WTC11 (cell line): Measurements from ENCODE around the gene IDH3B. TPM values are rescaled to one million over a fixed set of nuclear protein-coding genes. Genes with fewer than 3 reads are reported as not detected.

Experiments
- ATAC-seq: fragments of 200-7000 bp; cut with Tn5 transposase; 2 replicates; pipeline ENCODE4 v1.10.0; 2021; ENCODE audit warnings: mild to moderate bottlenecking, moderate library complexity
- CTCF ChIA-PET: fragments of 300-600 bp; sonication (Branson Sonifier 250); formaldehyde crosslinking; loops from one replicate; lab custom pipeline; 2021; ENCODE audit warnings: antibody characterized with exemption; lab: Charles Lee
- POLR2A ChIA-PET: fragments of 350-600 bp; sonication (Branson Sonifier 250); formaldehyde crosslinking; loops from one replicate; lab custom pipeline; 2021; ENCODE audit warnings: antibody characterized with exemption; lab: Charles Lee
- DNase-seq: peaks from one replicate; pipeline ENCODE4 v3.0.0; 2021; ENCODE audit warnings: low spot score
- H3K27ac Mint-ChIP-seq: 2 replicates; pipeline ENCODE4 v1.8.0; 2021; ENCODE audit warnings: mixed read lengths
- H3K27me3 Mint-ChIP-seq: 2 replicates; pipeline ENCODE4 v1.8.0; 2021; ENCODE audit warnings: low read depth, mild to moderate bottlenecking, moderate library complexity, mixed read lengths
- H3K36me3 Mint-ChIP-seq: 2 replicates; pipeline ENCODE4 v1.8.0; 2021; ENCODE audit warnings: mixed read lengths
- H3K4me1 Mint-ChIP-seq: 2 replicates; pipeline ENCODE4 v1.8.0; 2022; ENCODE audit warnings: mixed read lengths
- H3K4me3 Mint-ChIP-seq: 2 replicates; pipeline ENCODE4 v1.8.0; 2021; ENCODE audit warnings: mild to moderate bottlenecking, moderate library complexity, mixed read lengths
- H3K9me3 Mint-ChIP-seq: 2 replicates; pipeline ENCODE4 v1.8.0; 2021; ENCODE audit warnings: mixed read lengths
- CREM ChIP-seq: sonication (generic); formaldehyde crosslinking; IDR thresholded peaks from 2 replicates; pipeline ENCODE4 v1.8.1; 2022; ENCODE audit warnings: mild to moderate bottlenecking, missing genetic modification reagents, moderate library complexity
- FOXJ3 ChIP-seq: sonication (generic); formaldehyde crosslinking; IDR thresholded peaks from 2 replicates; pipeline ENCODE4 v1.9.0; 2021; ENCODE audit warnings: missing genetic modification reagents, mild to moderate bottlenecking, borderline replicate concordance
- FOXK1 ChIP-seq: sonication (generic); formaldehyde crosslinking; IDR thresholded peaks from 2 replicates; pipeline ENCODE4 v1.8.0; 2022; ENCODE audit warnings: mild to moderate bottlenecking, moderate library complexity, missing genetic modification reagents
- ZNF219 ChIP-seq: sonication (generic); formaldehyde crosslinking; IDR thresholded peaks from 2 replicates; pipeline ENCODE4 v1.8.0; 2023; ENCODE audit warnings: missing genetic modification reagents, mild to moderate bottlenecking, borderline replicate concordance
- ZNF423 ChIP-seq: fragments of 250-450 bp; sonication (Bioruptor Pico); IDR thresholded peaks from 2 replicates; pipeline ENCODE4 v2.1.2; 2022; ENCODE audit warnings: mild to moderate bottlenecking, moderate library complexity
- ZNF671 ChIP-seq: fragments of 250-450 bp; sonication (Bioruptor Pico); IDR thresholded peaks from 2 replicates; pipeline ENCODE4 v1.8.0; 2021; ENCODE audit warnings: mild to moderate bottlenecking
- total RNA-seq: library from RNA; stranded (reverse); gene quantifications from 3 replicates; pipeline ENCODE4 v1.2.3, GENCODE V29; 2021
- TF ChIP-seq, protein P1 (sequence below): sonication (generic); formaldehyde crosslinking; IDR thresholded peaks from 2 replicates; pipeline ENCODE4 v1.8.1; 2023; ENCODE audit warnings: mild to moderate bottlenecking, missing genetic modification reagents
- TF ChIP-seq, protein P2 (sequence below): sonication (generic); formaldehyde crosslinking; conservative IDR thresholded peaks from 2 replicates; pipeline ENCODE4 v1.8.1; 2022; ENCODE audit warnings: mild to moderate bottlenecking, missing genetic modification reagents
- TF ChIP-seq, protein P3 (sequence below): sonication (generic); formaldehyde crosslinking; IDR thresholded peaks from 2 replicates; pipeline ENCODE4 v1.8.1; 2022; ENCODE audit warnings: mild to moderate bottlenecking, moderate library complexity, missing genetic modification reagents
- TF ChIP-seq, protein P4 (sequence below): sonication (generic); formaldehyde crosslinking; IDR thresholded peaks from 2 replicates; pipeline ENCODE4 v1.8.1; 2022; ENCODE audit warnings: missing genetic modification reagents, borderline replicate concordance
- TF ChIP-seq, protein P5 (sequence below): sonication (generic); formaldehyde crosslinking; IDR thresholded peaks from 2 replicates; pipeline ENCODE4 v1.8.0; 2022; ENCODE audit warnings: mild to moderate bottlenecking, missing genetic modification reagents
- TF ChIP-seq, protein P6 (sequence below): sonication (generic); formaldehyde crosslinking; IDR thresholded peaks from 2 replicates; pipeline ENCODE4 v1.8.1; 2023; ENCODE audit warnings: mild to moderate bottlenecking, missing genetic modification reagents, moderate library complexity
- TF ChIP-seq, protein P7 (sequence below): fragments of 250-450 bp; sonication (Bioruptor Pico); IDR thresholded peaks from 2 replicates; pipeline ENCODE4 v1.9.0; 2021; ENCODE audit warnings: mild to moderate bottlenecking

Gene IDH3B
- total RNA-seq, 1 experiment from 2014 or later: 136 TPM

DNA sequence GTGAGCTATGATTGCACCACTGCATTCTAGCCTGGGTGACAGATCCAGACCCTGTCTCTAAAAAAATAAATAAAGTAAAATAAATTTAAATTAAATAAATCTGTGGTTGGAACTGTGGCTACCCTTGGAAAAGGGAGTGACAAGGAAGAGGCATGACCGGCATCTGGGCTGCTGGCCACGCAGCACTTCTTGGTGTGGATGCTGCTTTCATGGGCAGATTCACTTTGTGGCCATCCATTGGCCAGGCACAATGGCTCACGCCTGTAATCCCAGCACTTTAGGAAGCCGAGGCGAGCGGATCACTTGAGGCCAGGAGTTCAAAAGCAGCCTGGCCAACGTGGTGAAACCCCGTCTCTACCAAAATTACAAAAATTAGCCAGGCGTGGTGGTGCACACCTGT lies 44.6 kb upstream of the IDH3B start (continued):
- TF ChIP-seq, protein P1, sequence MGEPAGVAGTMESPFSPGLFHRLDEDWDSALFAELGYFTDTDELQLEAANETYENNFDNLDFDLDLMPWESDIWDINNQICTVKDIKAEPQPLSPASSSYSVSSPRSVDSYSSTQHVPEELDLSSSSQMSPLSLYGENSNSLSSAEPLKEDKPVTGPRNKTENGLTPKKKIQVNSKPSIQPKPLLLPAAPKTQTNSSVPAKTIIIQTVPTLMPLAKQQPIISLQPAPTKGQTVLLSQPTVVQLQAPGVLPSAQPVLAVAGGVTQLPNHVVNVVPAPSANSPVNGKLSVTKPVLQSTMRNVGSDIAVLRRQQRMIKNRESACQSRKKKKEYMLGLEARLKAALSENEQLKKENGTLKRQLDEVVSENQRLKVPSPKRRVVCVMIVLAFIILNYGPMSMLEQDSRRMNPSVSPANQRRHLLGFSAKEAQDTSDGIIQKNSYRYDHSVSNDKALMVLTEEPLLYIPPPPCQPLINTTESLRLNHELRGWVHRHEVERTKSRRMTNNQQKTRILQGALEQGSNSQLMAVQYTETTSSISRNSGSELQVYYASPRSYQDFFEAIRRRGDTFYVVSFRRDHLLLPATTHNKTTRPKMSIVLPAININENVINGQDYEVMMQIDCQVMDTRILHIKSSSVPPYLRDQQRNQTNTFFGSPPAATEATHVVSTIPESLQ: no peak
- TF ChIP-seq, all 79 proteins: peak for 0

DNA sequence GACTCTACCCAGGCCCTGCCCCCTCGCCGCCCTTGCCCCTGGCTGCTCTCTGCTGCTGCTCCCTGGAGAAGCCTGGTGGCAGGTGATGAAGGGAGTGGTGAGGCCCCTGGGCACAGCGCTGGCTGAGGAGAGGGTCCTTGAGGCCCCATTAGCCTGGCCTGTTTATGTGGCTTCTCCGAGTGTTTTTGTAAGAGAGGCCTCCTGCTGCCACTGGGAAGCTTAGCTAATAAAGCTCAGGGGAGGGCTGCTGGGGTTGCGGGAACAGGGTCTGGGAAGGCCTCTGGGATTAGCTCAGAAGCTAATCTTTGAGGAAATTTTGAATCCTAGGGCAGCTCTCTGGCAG lies 44.0 kb upstream of the IDH3B start:
- H3K27me3 Mint-ChIP-seq: peaks cover 35% of the 10 kb centered on the region
- POLR2A ChIA-PET: no interaction called here
- TF ChIP-seq, protein P2, sequence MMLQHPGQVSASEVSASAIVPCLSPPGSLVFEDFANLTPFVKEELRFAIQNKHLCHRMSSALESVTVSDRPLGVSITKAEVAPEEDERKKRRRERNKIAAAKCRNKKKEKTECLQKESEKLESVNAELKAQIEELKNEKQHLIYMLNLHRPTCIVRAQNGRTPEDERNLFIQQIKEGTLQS (CRISPR knock-in tag): no peak
- TF ChIP-seq FOXJ3: no peak
- TF ChIP-seq ZNF671: no peak
- TF ChIP-seq, protein P3, sequence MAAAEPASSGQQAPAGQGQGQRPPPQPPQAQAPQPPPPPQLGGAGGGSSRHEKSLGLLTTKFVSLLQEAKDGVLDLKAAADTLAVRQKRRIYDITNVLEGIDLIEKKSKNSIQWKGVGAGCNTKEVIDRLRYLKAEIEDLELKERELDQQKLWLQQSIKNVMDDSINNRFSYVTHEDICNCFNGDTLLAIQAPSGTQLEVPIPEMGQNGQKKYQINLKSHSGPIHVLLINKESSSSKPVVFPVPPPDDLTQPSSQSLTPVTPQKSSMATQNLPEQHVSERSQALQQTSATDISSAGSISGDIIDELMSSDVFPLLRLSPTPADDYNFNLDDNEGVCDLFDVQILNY: no peak
- no peak for TF ChIP-seq ZNF219 (CRISPR knock-in tag)
- TF ChIP-seq, protein P1: no peak
- TF ChIP-seq, protein P4, sequence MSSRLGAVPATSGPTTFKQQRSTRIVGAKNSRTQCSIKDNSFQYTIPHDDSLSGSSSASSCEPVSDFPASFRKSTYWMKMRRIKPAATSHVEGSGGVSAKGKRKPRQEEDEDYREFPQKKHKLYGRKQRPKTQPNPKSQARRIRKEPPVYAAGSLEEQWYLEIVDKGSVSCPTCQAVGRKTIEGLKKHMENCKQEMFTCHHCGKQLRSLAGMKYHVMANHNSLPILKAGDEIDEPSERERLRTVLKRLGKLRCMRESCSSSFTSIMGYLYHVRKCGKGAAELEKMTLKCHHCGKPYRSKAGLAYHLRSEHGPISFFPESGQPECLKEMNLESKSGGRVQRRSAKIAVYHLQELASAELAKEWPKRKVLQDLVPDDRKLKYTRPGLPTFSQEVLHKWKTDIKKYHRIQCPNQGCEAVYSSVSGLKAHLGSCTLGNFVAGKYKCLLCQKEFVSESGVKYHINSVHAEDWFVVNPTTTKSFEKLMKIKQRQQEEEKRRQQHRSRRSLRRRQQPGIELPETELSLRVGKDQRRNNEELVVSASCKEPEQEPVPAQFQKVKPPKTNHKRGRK (CRISPR knock-in tag): no peak
- no peak for TF ChIP-seq ZNF423 (CRISPR knock-in tag)
- ATAC-seq (0 out of 2 replicates have a peak, but pooled peaks have one; percentile 20), DNase-seq (no peak)
- H3K27ac Mint-ChIP-seq: no peak overlapping the region
- H3K4me3 Mint-ChIP-seq: no peak overlapping the region
- CTCF ChIA-PET: interaction anchor here (0.6 to 1.9 kb wide), 5 partner anchors 14 to 61 kb away, joined by 4 to 7 read pairs (median 4); no protein-coding TSS in a partner anchor
- H3K36me3 Mint-ChIP-seq: no peaks in the 10 kb centered on the region
- H3K9me3 Mint-ChIP-seq: no peaks in the 10 kb centered on the region
- peaks cover 24% of the 10 kb centered on the region for H3K4me1 Mint-ChIP-seq

DNA sequence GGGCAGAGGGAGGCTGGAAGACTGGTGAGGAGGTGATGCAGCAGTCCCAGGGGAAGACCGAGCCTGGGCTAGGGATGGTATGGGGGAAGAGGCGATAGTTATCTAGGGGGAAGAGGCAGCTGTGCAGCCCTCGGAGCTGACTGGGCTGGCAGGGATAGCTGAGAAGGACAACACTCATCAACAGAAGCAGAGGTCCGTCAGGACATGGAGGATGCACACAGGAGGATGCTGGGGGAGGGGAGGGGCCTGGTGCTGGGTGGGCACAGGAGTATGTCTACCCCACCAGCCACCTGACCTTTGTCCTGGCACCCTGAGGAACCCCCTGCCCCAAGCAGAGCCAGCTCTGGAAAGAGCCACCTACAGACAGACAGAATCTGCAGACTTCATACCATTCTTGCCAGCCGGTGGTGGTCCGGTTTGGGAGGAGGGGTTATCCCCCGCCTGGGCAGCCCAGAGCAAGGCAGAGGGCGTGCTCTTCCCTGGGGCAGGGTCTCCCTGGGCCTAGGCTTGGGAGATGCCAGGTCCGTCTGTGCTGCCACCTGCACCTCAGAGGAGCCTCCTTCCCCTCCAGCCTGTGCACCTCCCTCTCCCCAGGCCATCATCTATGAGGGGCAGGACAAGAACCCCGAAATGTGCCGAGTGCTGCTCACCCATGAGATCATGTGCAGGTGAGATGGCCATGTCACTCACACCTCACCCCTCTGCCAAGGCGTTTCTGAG lies 43.5 kb upstream of the IDH3B start:
- no peak overlapping the region for H3K4me3 Mint-ChIP-seq
- H3K27me3 Mint-ChIP-seq: peaks cover 39% of the 10 kb centered on the region
- ChIA-PET POLR2A (no interaction called here), CTCF (interaction anchor here (0.6 to 1.9 kb wide), 6 partner anchors 14 to 145 kb away, joined by 3 to 10 read pairs (median 5); no protein-coding TSS in a partner anchor)
- DNase-seq (no peak), ATAC-seq (no peak)
- no peaks in the 10 kb centered on the region for H3K36me3 Mint-ChIP-seq
- H3K27ac Mint-ChIP-seq: no peak overlapping the region
- no peaks in the 10 kb centered on the region for H3K9me3 Mint-ChIP-seq
- H3K4me1 Mint-ChIP-seq: peaks cover 24% of the 10 kb centered on the region
- TF ChIP-seq FOXK1 (CRISPR knock-in tag) (no peak), ZNF671 (no peak), CREM (CRISPR knock-in tag) (no peak)
- TF ChIP-seq, protein P5, sequence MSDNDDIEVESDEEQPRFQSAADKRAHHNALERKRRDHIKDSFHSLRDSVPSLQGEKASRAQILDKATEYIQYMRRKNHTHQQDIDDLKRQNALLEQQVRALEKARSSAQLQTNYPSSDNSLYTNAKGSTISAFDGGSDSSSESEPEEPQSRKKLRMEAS (CRISPR knock-in tag): no peak
- TF ChIP-seq, protein P6, sequence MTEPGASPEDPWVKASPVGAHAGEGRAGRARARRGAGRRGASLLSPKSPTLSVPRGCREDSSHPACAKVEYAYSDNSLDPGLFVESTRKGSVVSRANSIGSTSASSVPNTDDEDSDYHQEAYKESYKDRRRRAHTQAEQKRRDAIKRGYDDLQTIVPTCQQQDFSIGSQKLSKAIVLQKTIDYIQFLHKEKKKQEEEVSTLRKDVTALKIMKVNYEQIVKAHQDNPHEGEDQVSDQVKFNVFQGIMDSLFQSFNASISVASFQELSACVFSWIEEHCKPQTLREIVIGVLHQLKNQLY: no peak
- TF ChIP-seq, protein P7, sequence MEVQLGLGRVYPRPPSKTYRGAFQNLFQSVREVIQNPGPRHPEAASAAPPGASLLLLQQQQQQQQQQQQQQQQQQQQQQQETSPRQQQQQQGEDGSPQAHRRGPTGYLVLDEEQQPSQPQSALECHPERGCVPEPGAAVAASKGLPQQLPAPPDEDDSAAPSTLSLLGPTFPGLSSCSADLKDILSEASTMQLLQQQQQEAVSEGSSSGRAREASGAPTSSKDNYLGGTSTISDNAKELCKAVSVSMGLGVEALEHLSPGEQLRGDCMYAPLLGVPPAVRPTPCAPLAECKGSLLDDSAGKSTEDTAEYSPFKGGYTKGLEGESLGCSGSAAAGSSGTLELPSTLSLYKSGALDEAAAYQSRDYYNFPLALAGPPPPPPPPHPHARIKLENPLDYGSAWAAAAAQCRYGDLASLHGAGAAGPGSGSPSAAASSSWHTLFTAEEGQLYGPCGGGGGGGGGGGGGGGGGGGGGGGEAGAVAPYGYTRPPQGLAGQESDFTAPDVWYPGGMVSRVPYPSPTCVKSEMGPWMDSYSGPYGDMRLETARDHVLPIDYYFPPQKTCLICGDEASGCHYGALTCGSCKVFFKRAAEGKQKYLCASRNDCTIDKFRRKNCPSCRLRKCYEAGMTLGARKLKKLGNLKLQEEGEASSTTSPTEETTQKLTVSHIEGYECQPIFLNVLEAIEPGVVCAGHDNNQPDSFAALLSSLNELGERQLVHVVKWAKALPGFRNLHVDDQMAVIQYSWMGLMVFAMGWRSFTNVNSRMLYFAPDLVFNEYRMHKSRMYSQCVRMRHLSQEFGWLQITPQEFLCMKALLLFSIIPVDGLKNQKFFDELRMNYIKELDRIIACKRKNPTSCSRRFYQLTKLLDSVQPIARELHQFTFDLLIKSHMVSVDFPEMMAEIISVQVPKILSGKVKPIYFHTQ (CRISPR knock-in tag): no peak
- TF ChIP-seq, protein P4 (CRISPR knock-in tag): no peak
- TF ChIP-seq, protein P2 (CRISPR knock-in tag): no peak
